NCI-H1436 (cell line): ENCODE results near the gene IFRD1.
"Not testable (repeated sequence)": the region's sequence is repeated elsewhere in the genome, so short reads cannot be mapped to it uniquely, and the experiment has no call there.

Source experiments
- DNase-seq: peaks from one replicate; lab custom pipeline; 2025; lab: John Stamatoyannopoulos, UW

The IFRD1 gene

GRCh38 chr7:112442210-112442609 lies 8.1 kb upstream of the IFRD1 start:
- no peak for DNase-seq

GRCh38 chr7:112444505-112444904 lies 5.8 kb upstream of the IFRD1 start:
- DNase-seq, result no peak

GRCh38 chr7:112446431-112446830 lies 3.8 kb upstream of the IFRD1 start:
- no peak for DNase-seq

- DNase-seq, result no peak
Measured at GRCh38 chr7:112447406-112447805, 2.9 kb upstream of the IFRD1 start.

- DNase-seq, result no peak
Measured at GRCh38 chr7:112448381-112448780, 1.9 kb upstream of the IFRD1 start.

GRCh38 chr7:112448891-112449290 lies 1.4 kb upstream of the IFRD1 start:
- no peak for DNase-seq

DNA sequence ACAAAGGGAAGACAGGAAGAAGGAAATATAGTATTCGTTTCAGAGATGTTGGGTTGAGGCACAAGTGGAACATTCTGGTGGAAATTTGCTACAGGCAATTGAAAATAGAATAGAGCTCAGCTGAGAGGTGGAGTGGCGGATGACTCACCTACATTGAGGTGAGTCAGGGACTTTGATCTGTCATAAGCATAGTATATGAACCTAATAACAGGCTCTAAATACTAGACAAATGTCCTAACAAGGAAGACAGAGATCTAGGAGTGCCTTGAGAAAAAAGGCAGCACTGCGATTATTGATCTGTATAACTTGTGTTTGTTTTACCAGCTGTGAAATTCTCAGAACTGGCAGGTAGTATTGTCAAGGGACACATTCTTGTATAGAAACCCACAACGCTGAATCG lies 907 bp upstream of the IFRD1 start:
- peak; percentile 10 for DNase-seq

- DNase-seq, result peak; percentile 93
Measured at GRCh38 chr7:112450807-112451761, 824 bp downstream of the IFRD1 start.

DNA sequence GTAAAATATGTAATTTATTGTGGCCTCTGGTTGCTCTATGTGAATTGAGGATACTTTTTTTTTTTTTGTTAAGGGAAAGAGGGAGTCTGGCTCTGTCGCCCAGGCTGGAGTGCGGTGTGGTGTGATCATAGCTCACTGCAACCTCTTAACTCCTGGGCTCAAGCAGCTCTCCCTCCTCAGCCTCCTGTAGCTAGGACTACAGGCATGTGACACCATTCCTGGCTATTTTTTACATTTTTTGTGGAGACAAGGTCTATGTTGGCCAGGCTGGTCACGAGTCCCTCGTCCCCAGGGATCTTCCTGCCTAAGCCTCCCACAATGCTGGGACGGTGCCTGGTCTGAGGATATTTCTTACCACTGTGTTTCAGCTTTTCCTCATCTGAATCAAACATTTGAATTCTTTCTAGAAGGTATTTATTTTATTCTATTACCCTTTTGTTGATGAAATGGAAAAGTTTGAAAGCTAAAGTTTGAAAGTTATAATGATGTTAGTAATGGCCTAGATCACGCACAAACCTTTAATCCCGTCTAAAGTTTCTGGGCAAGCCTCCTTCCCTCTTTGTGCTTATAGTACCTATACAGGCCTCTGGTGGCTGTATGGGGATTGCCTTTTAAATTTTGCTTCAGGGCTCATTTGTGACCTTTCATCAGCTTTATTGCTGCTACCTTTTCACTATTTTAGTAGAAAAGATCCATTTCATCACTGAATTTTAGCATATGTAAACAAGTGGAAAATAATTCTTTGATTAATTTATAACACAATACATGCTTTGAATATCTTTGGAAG lies 2.0 kb downstream of the IFRD1 start:
- no peak for DNase-seq

- no peak for DNase-seq
Measured at GRCh38 chr7:112453505-112454171, 3.4 kb downstream of the IFRD1 start.

GRCh38 chr7:112454191-112454590 lies 3.9 kb downstream of the IFRD1 start:
- DNase-seq, result not testable (repeated sequence)

DNA sequence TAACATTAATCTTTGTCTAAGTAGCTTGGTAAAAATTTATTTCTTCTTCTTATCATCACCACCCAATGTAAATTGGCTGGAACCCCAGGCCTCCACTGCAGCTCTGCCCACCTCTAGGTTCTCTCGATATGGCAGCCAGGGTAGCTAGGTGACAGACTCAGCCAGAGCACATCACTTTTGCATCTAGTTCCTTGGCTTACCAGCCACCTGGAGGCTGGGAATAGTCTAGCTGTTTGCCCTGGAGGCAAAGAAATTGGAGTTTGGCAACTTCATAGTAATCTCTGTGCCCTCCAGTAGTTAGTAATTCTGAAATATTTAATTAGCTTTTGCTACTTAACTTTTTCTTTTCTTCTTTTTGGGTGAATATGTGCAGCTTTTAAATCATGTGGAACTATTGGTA lies 9.4 kb downstream of the IFRD1 start:
- DNase-seq, result no peak

DNA sequence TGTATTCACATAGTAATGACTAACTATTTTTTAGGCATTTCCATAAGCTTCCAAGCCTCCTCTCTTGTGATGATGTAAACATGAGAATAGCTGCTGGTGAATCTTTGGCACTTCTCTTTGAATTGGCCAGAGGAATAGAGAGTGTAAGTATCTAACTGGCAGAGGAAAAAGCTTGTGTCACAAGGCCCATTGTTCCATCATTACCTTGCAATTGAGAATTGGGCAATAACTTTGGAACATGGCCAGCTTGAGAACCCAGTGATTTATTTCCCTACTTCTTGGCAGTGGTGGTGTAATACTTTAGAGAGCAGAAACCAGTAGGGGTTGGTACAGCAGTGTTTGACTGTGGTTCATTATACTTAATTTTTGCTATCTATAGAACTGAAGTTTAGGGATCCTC lies 12.0 kb downstream of the IFRD1 start:
- no peak for DNase-seq

- DNase-seq, result no peak
Measured at GRCh38 chr7:112467867-112468266, 17.6 kb downstream of the IFRD1 start.

DNA sequence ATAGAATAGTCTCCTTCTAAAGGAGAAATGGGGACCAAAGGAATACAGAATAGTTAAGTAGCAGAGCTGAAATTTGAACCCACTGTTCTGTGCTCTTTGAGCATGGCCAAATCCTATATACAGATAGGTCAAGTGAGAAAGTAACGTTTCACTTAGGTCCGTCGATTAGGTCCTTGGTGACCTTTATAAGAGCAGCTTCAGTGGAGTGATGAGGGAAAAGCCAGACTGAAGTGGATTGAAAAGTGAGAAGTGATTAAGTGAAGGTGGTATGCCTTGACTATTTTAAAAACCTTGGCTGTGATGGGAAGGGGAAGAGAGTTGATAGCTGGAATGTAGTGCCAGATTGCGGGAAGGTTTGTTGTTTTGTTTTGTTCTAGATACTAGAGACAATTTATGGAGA lies 19.9 kb downstream of the IFRD1 start:
- DNase-seq, result no peak

- no peak for DNase-seq
Measured at GRCh38 chr7:112476390-112477052, 26.3 kb downstream of the IFRD1 start.

DNA sequence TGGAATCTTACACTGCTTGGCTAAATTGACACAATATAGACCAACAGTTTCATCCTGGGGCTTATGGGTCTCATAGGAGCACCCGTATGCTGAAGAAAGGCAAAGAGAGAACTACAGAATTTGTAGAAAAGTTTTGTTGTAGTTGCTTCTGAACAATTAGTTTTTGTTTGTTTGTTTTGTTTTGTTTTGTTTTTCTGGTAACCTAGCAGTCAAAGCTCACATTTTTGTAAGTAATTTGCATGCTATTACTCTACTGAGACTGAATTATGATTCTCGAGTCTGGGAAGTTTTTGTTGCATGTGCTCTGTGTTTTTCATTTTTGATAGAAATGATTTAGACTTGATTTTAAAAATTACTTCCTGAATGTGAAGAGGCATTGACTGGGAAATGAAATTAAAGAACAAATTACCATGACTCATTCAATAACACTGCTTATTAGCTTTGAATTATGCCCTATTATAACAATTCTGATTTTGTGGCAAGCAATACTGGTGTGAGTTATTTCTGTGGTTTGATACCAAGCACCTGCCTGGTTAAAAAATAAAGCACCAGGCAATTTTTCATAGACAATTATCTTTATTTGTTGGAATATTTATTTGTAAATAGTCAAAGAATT lies 31.0 kb downstream of the IFRD1 start:
- no peak for DNase-seq

- DNase-seq, result no peak
Measured at GRCh38 chr7:112481833-112482670, 31.8 kb downstream of the IFRD1 start.

DNA sequence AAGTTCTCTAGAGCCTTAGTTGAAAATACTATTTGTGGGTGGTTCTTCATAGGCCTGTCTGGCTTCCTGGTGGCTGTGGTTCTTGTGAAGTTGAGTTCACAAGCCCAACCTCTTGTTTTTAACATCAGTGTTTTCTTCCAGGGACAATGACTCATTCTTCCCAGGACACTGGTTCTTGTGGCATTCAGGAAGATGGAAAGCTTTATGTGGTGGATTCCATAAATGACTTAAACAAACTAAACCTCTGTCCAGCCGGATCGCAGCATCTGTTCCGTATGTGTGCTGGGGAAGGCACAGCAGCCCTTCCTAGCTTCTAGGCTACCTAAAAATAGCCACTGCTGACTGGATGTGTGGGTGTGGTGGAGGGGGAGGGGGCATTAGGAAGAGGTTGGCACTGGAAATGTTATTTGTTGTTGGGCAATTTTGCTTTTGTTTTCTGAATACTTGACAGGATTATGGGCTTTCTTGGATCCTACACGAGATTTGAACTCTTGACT lies 34.5 kb downstream of the IFRD1 start:
- DNase-seq, result no peak

DNA sequence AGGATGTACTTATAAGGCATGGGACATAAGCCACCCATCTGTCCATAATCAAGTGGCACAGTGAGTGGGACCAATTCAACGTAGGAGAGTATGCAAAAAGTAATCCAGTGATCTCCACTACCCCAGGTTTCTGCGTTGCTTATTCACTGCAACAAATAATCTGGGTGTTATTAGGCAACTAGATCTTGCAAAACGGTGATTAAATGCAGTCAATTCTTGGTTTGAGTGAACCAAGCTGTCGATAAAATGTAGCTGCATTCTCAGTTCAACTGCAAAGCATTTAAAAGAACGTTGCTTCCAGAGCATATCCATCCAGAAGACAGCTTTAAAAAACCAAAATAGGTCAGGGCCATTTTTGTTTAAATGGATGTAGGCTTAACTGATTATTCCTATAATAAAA lies 35.5 kb downstream of the IFRD1 start:
- DNase-seq, result no peak
